HCT116 (cell line): ENCODE measurements around the gene SLC22A12. TPM values are rescaled to one million over a fixed set of nuclear protein-coding genes. Genes with fewer than 3 reads are reported as not detected.

ENCODE experiments used
- ATAC-seq: fragments of 200-7000 bp; cut with Tn5 transposase; 2 replicates; pipeline ENCODE4 v1.9.1; 2020; ENCODE audit warnings: mild to moderate bottlenecking, moderate library complexity
- Bru-seq: library from RNA; stranded (reverse); fragments of 400-500 nt; gene quantifications from one replicate; lab custom pipeline; 2021; lab: Mats Ljungman, UMichigan
- BruChase-seq, 2 experiments: library from RNA; stranded (reverse); fragments of 400-500 nt; gene quantifications; one replicate each; lab custom pipeline; 2021; lab: Mats Ljungman, UMichigan
- BruUV-seq: library from RNA; stranded (reverse); fragments of 400-500 nt; replicated peaks from 2 replicates; lab custom pipeline; 2021; lab: Mats Ljungman, UMichigan
- CTCF ChIA-PET: fragments of 300-600 bp; sonication (Branson Sonifier 250); formaldehyde crosslinking; loops from one replicate; lab custom pipeline; 2021; ENCODE audit warnings: antibody characterized with exemption; lab: Charles Lee
- POLR2A ChIA-PET: fragments of 300-600, 350-600 bp; sonication (Branson Sonifier 250); formaldehyde crosslinking; loops from one replicate; lab custom pipeline; 2021; ENCODE audit warnings: antibody characterized with exemption; lab: Charles Lee
- RAD21 ChIA-PET, 2 experiments: fragments of 300-600 bp; sonication (Branson Sonifier 250); formaldehyde crosslinking; loops; one replicate each; lab custom pipeline; 2023; ENCODE audit warnings: low total read pairs in 2 of 2; ENCODE audit not compliant: uncharacterized antibody in 2 of 2, unreplicated experiment in 2 of 2, low non-redundant PET in 1 of 2; lab: Charles Lee
- DNase-seq: peaks from one replicate; pipeline ENCODE4 v3.0.0-alpha.2; 2010; ENCODE audit warnings: low read depth, low spot score
- H2AFZ ChIP-seq: fragments of 200-600 bp; shearing (Covaris generic), sonication (generic); 2 replicates; pipeline ENCODE4 v1.6.1; 2017; ENCODE audit warnings: low read depth, mixed run types, mixed read lengths, antibody characterized with exemption, low read length; ENCODE audit not compliant: poor library complexity, severe bottlenecking
- H3K27ac ChIP-seq: 2 replicates; pipeline ENCODE4 v1.5.1; 2012; ENCODE audit warnings: low read depth, low read length
- H3K27me3 ChIP-seq: fragments of 200-600 bp; sonication (generic); 2 replicates; pipeline ENCODE4 v1.6.1; 2016; ENCODE audit warnings: mixed run types, low read length, mixed read lengths; ENCODE audit not compliant: insufficient read depth
- H3K36me3 ChIP-seq, 2 experiments: fragments of 200-500 bp in 1 of 2; fragments of 200-600 bp in 1 of 2; sonication (Bioruptor generic) in 1 of 2; sonication (generic) in 1 of 2; 2 replicates each; pipeline versions ENCODE4 v1.5.1 to v1.6.1; 2014 to 2016; ENCODE audit warnings: low read length in 2 of 2, inconsistent platforms in 1 of 2, mixed read lengths in 1 of 2, mixed run types in 1 of 2; ENCODE audit not compliant: insufficient read depth in 2 of 2, control insufficient read depth in 1 of 2
- H3K4me1 ChIP-seq, 2 experiments: fragments of 200-600 bp in 1 of 2; sonication (generic) in 1 of 2; 2 replicates each; pipeline versions ENCODE4 v1.5.1 to v1.6.1; 2012 to 2017; ENCODE audit warnings: low read length in 2 of 2, inconsistent platforms in 1 of 2, mild to moderate bottlenecking in 1 of 2, mixed read lengths in 1 of 2, mixed run types in 1 of 2, moderate library complexity in 1 of 2; ENCODE audit not compliant: insufficient read depth in 2 of 2, control insufficient read depth in 1 of 2
- H3K4me2 ChIP-seq: fragments of 200-600 bp; sonication (generic); 2 replicates; pipeline ENCODE4 v1.6.1; 2017; ENCODE audit warnings: mixed run types, low read length, mixed read lengths
- H3K4me3 ChIP-seq, 2 experiments: fragments of 200-600 bp in 1 of 2; sonication (generic) in 1 of 2; replicated peaks in 1 of 2; 2 replicates each; pipeline ENCODE4 v1.5.1; 2011 to 2016; ENCODE audit warnings: low read length in 2 of 2, control low read depth in 1 of 2, low read depth in 1 of 2, mild to moderate bottlenecking in 1 of 2, mixed read lengths in 1 of 2, mixed run types in 1 of 2
- H3K79me2 ChIP-seq: fragments of 200-600 bp; sonication (generic); 2 replicates; pipeline ENCODE4 v1.6.1; 2017; ENCODE audit warnings: mild to moderate bottlenecking, mixed run types, low read length, moderate library complexity, mixed read lengths; ENCODE audit not compliant: insufficient read depth
- H3K9ac ChIP-seq: fragments of 200-600 bp; sonication (generic); 2 replicates; pipeline ENCODE4 v1.6.1; 2016; ENCODE audit warnings: low read length, mixed read lengths
- H3K9me2 ChIP-seq: fragments of 200-600 bp; sonication (generic), shearing (Covaris generic); 2 replicates; pipeline ENCODE4 v1.6.1; 2017; ENCODE audit warnings: mixed run types, mild to moderate bottlenecking, moderate library complexity; ENCODE audit not compliant: insufficient read depth
- H3K9me3 ChIP-seq, 2 experiments: fragments of 200-500 bp in 1 of 2; fragments of 200-600 bp in 1 of 2; sonication (Bioruptor generic) in 1 of 2; sonication (generic) in 1 of 2; 2 replicates each; pipeline ENCODE4 v1.6.1; 2014 to 2017; ENCODE audit warnings: low read length in 2 of 2, mixed read lengths in 2 of 2, inconsistent platforms in 1 of 2, low read depth in 1 of 2, mild to moderate bottlenecking in 1 of 2, mixed run types in 1 of 2, moderate library complexity in 1 of 2; ENCODE audit not compliant: control insufficient read depth in 1 of 2, insufficient read depth in 1 of 2
- H4K20me1 ChIP-seq: fragments of 200-600 bp; sonication (generic), shearing (Covaris generic); 2 replicates; pipeline ENCODE4 v1.6.1; 2017; ENCODE audit warnings: mixed run types, mild to moderate bottlenecking, moderate library complexity; ENCODE audit not compliant: insufficient read depth
- CTCF ChIP-seq, 3 experiments: fragments of 200-600 bp in 1 of 3; sonication (generic) in 1 of 3; IDR thresholded peaks in 2 of 3; conservative IDR thresholded peaks in 1 of 3; 2 replicates each; pipeline ENCODE4 v1.5.1; 2012 to 2017; ENCODE audit warnings: low read depth in 2 of 3, low read length in 2 of 3, antibody characterized with exemption in 1 of 3, borderline replicate concordance in 1 of 3, control low read depth in 1 of 3, mild to moderate bottlenecking in 1 of 3, mixed read lengths in 1 of 3, mixed run types in 1 of 3, moderate library complexity in 1 of 3; ENCODE audit not compliant: insufficient read depth in 1 of 3
- EZH2 ChIP-seq: fragments of 200-600 bp; sonication (generic); IDR thresholded peaks from 2 replicates; pipeline ENCODE4 v1.6.1; 2017; ENCODE audit warnings: antibody characterized with exemption, mixed run types
- EZH2phosphoT487 ChIP-seq: fragments of 200-600 bp; IDR thresholded peaks from 2 replicates; pipeline ENCODE4 v1.6.1; 2018; ENCODE audit warnings: antibody characterized with exemption, borderline replicate concordance
- MAX ChIP-seq: IDR thresholded peaks from 2 replicates; pipeline ENCODE4 v1.6.1; 2012
- POLR2AphosphoS5 ChIP-seq: IDR thresholded peaks from 2 replicates; pipeline ENCODE4 v1.6.1; 2011; ENCODE audit warnings: mild to moderate bottlenecking, low read depth, low read length, moderate library complexity
- SIN3A ChIP-seq: IDR thresholded peaks from 2 replicates; pipeline ENCODE4 v1.6.1; 2012; ENCODE audit warnings: low read depth
- YY1 ChIP-seq: IDR thresholded peaks from 2 replicates; pipeline ENCODE4 v1.6.1; 2011; ENCODE audit warnings: low read length, low read depth, moderate library complexity, mild to moderate bottlenecking; ENCODE audit not compliant: insufficient replicate concordance; ENCODE audit errors: extremely low read depth
- intact Hi-C: fragments of 100-400 bp; cut with micrococcal nuclease; formaldehyde crosslinking; loops from 2 replicates; pipeline ENCODE4 v1.10.0; 2022
- long read RNA-seq: library from polyadenylated mRNA; unstranded; transcript quantifications from one replicate; pipeline ENCODE4 v2.0.0, GENCODE V29; 2021; ENCODE audit not compliant: unreplicated experiment
- polyA plus RNA-seq: library from polyadenylated mRNA; unstranded; fragments of >200 nt; gene quantifications from 2 replicates; pipeline ENCODE4 v1.2.1, GENCODE V29; 2012; ENCODE audit warnings: missing spikeins
- total RNA-seq: library from RNA; stranded (reverse); gene quantifications from one replicate; pipeline ENCODE4 v1.2.1, GENCODE V29; 2021; ENCODE audit not compliant: unreplicated experiment

SLC22A12 gene
- total RNA-seq (not detected), Bru-seq, nascent RNA (not detected), BruChase-seq, experiment 1, labeled RNA remaining after a 6-hour chase (not detected), BruChase-seq, experiment 2, labeled RNA remaining after a 2-hour chase (not detected)
- polyA plus RNA-seq, result not detected in 2 replicates
- long read RNA-seq, result 0 reads

GRCh38 chr11:64590763-64591221 is at the start of gene SLC22A12:
Gene SLC22A12, plus strand, starts transcription at chr11:64591220. Its CDS starts 337 bp downstream, at chr11:64591557.
- no peak within 1 kb of the TSS for H3K27ac ChIP-seq

More at GRCh38 chr11:64590763-64591221, at the start of gene SLC22A12:
- CTCF ChIA-PET, result no interaction called here
- DNase-seq (no peak), ATAC-seq (no peak)
- no peaks in the 10 kb centered on the region for H3K79me2 ChIP-seq
- no peak within 1 kb of the TSS for H2AFZ ChIP-seq
- no peaks in the 10 kb centered on the region for H3K4me1 ChIP-seq
- no peak for TF ChIP-seq POLR2AphosphoS5
- TF ChIP-seq SIN3A, result no peak
- TF ChIP-seq EZH2phosphoT487, result no peak
- TF ChIP-seq CTCF (IDR thresholded peaks at IDR 0.05 in 2 of 3, conservative IDR thresholded peaks at IDR 0.05 in 1 of 3; ENCODE audit: borderline replicate concordance in 1 of 3, insufficient read depth in 1 of 3, low read depth in 2 of 3, low read length in 2 of 3), result no peak
- no peak for TF ChIP-seq MAX
- TF ChIP-seq YY1, result no peak
- no peak for TF ChIP-seq EZH2
- H3K9ac ChIP-seq, result no peak within 1 kb of the TSS
- no peak within 1 kb of the TSS for H3K4me2 ChIP-seq
- no peaks in the 10 kb centered on the region for H3K9me3 ChIP-seq
- RAD21 ChIA-PET, result no interaction called here
- H3K9me2 ChIP-seq, result no peaks in the 10 kb centered on the region
- no TSS peak for BruUV-seq
- POLR2A ChIA-PET, result no interaction called here
- H3K4me3 ChIP-seq, result no peak within 1 kb of the TSS
- H4K20me1 ChIP-seq, result no peaks in the 10 kb centered on the region
- intact Hi-C loops, result no loop called here
- H3K27me3 ChIP-seq, result no peaks in the 10 kb centered on the region
- H3K36me3 ChIP-seq, result no peaks in the 10 kb centered on the region
